Measurements from ENCODE around the gene TNS3. TPM values are rescaled to one million over a fixed set of nuclear protein-coding genes. Genes with fewer than 3 reads are reported as not detected.

The TNS3 gene
- total and polyA plus RNA-seq, 10 of the 15 experiments (the other 5 are each of a cell fraction or from before 2014, with no cell fraction given): 0.27 to 2.7 (median 0.79) TPM

DNA sequence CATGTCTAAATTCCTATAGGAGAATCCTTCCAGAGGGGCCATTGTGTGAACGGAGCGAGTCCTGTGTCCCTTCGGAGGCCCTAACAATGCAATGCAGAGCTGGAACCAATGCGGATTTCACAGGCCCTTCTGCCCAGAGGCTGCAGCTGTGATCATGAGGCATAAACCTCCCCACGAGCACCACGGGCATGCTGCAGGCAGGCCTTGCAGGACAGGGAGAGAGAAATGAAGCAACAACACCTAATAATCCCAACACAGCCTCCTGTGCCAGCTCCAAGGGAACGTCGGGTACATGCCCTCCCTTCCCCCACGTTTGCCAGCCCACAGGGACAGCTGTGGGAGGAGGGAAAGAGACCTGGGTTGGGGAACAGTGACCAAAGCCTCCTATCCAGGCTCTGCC is 74.4 kb downstream of the TNS3 start:
- H3K9ac ChIP-seq (ENCODE audit: control insufficient read depth, insufficient read depth, low read length): no peak overlapping the region
- H3K27ac ChIP-seq (ENCODE audit: control insufficient read depth, insufficient read depth): no peak overlapping the region
- CTCF ChIA-PET: no interaction called here
- no peaks in the 10 kb centered on the region for H3K4me1 ChIP-seq (ENCODE audit: control insufficient read depth, insufficient read depth, low read length)
- BruUV-seq (replicated peaks): no TSS peak
- H4K20me1 ChIP-seq (ENCODE audit: control insufficient read depth, insufficient read depth): no peaks in the 10 kb centered on the region
- no peak for DNase-seq (ENCODE audit: low read depth, low spot score)
- TF ChIP-seq YBX1 (IDR thresholded peaks at IDR 0.05): no peak
- TF ChIP-seq TARDBP (IDR thresholded peaks at IDR 0.05; ENCODE audit: borderline replicate concordance): no peak
- TF ChIP-seq SIN3A (IDR thresholded peaks at IDR 0.05; ENCODE audit: low read depth, low read length): no peak
- no peak for TF ChIP-seq MTA3 (IDR thresholded peaks at IDR 0.05; ENCODE audit: borderline replicate concordance, low read length)
- TF ChIP-seq, protein P1, sequence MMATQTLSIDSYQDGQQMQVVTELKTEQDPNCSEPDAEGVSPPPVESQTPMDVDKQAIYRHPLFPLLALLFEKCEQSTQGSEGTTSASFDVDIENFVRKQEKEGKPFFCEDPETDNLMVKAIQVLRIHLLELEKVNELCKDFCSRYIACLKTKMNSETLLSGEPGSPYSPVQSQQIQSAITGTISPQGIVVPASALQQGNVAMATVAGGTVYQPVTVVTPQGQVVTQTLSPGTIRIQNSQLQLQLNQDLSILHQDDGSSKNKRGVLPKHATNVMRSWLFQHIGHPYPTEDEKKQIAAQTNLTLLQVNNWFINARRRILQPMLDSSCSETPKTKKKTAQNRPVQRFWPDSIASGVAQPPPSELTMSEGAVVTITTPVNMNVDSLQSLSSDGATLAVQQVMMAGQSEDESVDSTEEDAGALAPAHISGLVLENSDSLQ (IDR thresholded peaks at IDR 0.05): no peak
- no peak for TF ChIP-seq SIX5 (IDR thresholded peaks at IDR 0.05; ENCODE audit: low read depth, low read length, severe bottlenecking)
- peaks cover 0 to 2% of the 10 kb centered on the region in 2 experiments; a peak in 2 of 4 replicates for H3K27me3 ChIP-seq (replicated peaks in 1 of 2; ENCODE audit: control insufficient read depth in 2 of 2, insufficient read depth in 2 of 2, low read length in 1 of 2)
- intact Hi-C loops (cut with micrococcal nuclease; ENCODE audit: unreplicated experiment): no loop called here
- no peak overlapping the region for H3K4me2 ChIP-seq (ENCODE audit: control insufficient read depth, insufficient read depth)
- H3K9me3 ChIP-seq (replicated peaks; ENCODE audit: control insufficient read depth, insufficient read depth, low read length): no peaks in the 10 kb centered on the region
- no peak overlapping the region for H2AFZ ChIP-seq (ENCODE audit: control insufficient read depth, low read depth, low read length)
- no peak for FAIRE-seq
- RAD21 ChIA-PET (ENCODE audit: unreplicated experiment): no interaction called here
- POLR2A ChIA-PET: no interaction called here
- no peak overlapping the region for H3K4me3 ChIP-seq
- H3K79me2 ChIP-seq (ENCODE audit: control insufficient read depth, insufficient read depth, low read length): no peaks in the 10 kb centered on the region
- in situ Hi-C loops (cut with MboI): no loop called here
- SMC1A ChIA-PET (ENCODE audit: uncharacterized antibody, unreplicated experiment): no interaction called here
- H3K36me3 ChIP-seq (ENCODE audit: control insufficient read depth in 2 of 2, insufficient read depth in 2 of 2, low read length in 1 of 2): no peaks in the 10 kb centered on the region
- 50% methylated on average over 9 of the region's 9 CpGs for WGBS (ENCODE audit: insufficient coverage, insufficient replicate concordance, low lambda C conversion rate, missing lambda C conversion rate)
- ATAC-seq: no peak

Data from GM12878 (cell line).